Measurements from ENCODE around the gene ZNF862. TPM values are rescaled to one million over a fixed set of nuclear protein-coding genes. Genes with fewer than 3 reads are reported as not detected.
"Not testable (repeated sequence)": the region's sequence is repeated elsewhere in the genome, so short reads cannot be mapped to it uniquely, and the experiment has no call there.

ZNF862 gene
- total RNA-seq, 1 experiment from 2014 or later = 17.7 TPM

GRCh38 chr7:149884541-149884940 is 46.4 kb downstream of the ZNF862 start:
- H3K27ac Mint-ChIP-seq (ENCODE audit: unreplicated experiment) = no peak overlapping the region
- intact Hi-C loops (cut with micrococcal nuclease; ENCODE audit: unreplicated experiment) = no loop called here
- H3K27me3 Mint-ChIP-seq (ENCODE audit: unreplicated experiment) = no peaks in the 10 kb centered on the region
- peaks cover 14% of the 10 kb centered on the region for H3K4me1 Mint-ChIP-seq (ENCODE audit: low read depth, unreplicated experiment)
- no peaks in the 10 kb centered on the region for H3K36me3 Mint-ChIP-seq (ENCODE audit: insufficient read depth, unreplicated experiment)
- no peaks in the 10 kb centered on the region for H3K9me3 Mint-ChIP-seq (ENCODE audit: low read depth, unreplicated experiment)
- no peak for DNase-seq
- CTCF ChIA-PET = interaction anchor here (0.7 to 0.9 kb wide), 2 partner anchors 222 to 357 kb away, joined by 4 to 5 read pairs; no protein-coding TSS in a partner anchor
- BruUV-seq (replicated peaks) = no TSS peak
- TF ChIP-seq CTCF (IDR thresholded peaks at IDR 0.05; ENCODE audit: unreplicated experiment) = no peak
- H3K4me3 Mint-ChIP-seq (ENCODE audit: low read depth, unreplicated experiment) = no peak overlapping the region

DNA sequence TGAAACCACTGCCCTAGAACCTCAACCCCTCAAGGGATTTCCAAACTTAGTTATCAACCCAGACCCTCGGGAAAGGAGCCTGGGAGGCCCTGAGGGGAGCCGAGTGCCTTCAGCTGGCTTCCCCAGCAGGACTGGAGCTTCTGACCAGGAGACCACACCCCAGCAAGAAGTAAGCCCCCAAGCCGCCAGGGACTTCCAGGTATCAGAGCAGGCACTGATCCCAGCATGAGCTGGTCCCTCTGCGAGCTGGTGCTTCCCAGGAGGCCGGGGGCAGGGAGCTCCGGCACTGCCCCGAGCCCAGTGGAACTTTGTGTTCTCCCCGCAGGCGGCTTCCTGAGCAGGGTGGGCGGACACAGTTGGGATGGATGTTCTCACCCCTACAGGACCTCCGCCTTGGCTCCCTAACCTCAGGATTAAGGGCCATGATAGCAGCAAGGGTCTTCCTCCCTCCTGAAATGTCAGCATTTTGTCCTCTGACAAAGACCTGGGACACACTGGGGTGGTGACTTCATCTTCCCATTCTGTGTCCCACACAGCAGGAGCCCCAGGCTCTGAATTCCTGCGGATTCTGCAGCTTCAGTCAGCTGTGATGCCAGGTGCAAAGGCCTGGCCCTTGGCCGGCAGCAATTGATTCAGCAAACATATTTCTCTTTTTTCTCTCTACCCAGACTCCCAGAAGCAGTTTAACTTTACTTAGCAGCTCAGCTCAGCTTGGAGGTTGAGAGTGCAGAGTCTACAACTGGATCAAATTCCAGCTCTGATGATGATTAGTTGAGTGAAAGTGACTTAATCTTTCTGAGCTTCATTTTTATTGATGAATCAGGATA is 47.2 kb downstream of the ZNF862 start:
- intact Hi-C loops (cut with micrococcal nuclease; ENCODE audit: unreplicated experiment) = no loop called here
- BruUV-seq (replicated peaks) = no TSS peak

GRCh38 chr7:149886018-149886415 is 47.8 kb downstream of the ZNF862 start:
- no peak for TF ChIP-seq CTCF (IDR thresholded peaks at IDR 0.05; ENCODE audit: unreplicated experiment)
- CTCF ChIA-PET = no interaction called here
- Mint-ChIP-seq H3K36me3 (ENCODE audit: insufficient read depth, unreplicated experiment) (no peaks in the 10 kb centered on the region), H3K27me3 (ENCODE audit: unreplicated experiment) (no peaks in the 10 kb centered on the region), H3K4me3 (ENCODE audit: low read depth, unreplicated experiment) (no peak overlapping the region), H3K27ac (ENCODE audit: unreplicated experiment) (no peak overlapping the region), H3K4me1 (ENCODE audit: low read depth, unreplicated experiment) (peaks cover 14% of the 10 kb centered on the region), H3K9me3 (ENCODE audit: low read depth, unreplicated experiment) (no peaks in the 10 kb centered on the region)
- intact Hi-C loops (cut with micrococcal nuclease; ENCODE audit: unreplicated experiment) = no loop called here
- BruUV-seq (replicated peaks) = no TSS peak
- no peak for DNase-seq

More for the DNA sequence above, 47.2 kb downstream of the ZNF862 start:
- Mint-ChIP-seq H3K36me3 (ENCODE audit: insufficient read depth, unreplicated experiment) (no peaks in the 10 kb centered on the region), H3K4me3 (ENCODE audit: low read depth, unreplicated experiment) (no peak overlapping the region), H3K27me3 (ENCODE audit: unreplicated experiment) (no peaks in the 10 kb centered on the region), H3K9me3 (ENCODE audit: low read depth, unreplicated experiment) (no peaks in the 10 kb centered on the region), H3K27ac (ENCODE audit: unreplicated experiment) (no peak overlapping the region), H3K4me1 (ENCODE audit: low read depth, unreplicated experiment) (peaks cover 14% of the 10 kb centered on the region)
- no peak for TF ChIP-seq CTCF (IDR thresholded peaks at IDR 0.05; ENCODE audit: unreplicated experiment)
- CTCF ChIA-PET = no interaction called here
- no peak for DNase-seq

GRCh38 chr7:149887311-149887710 is 49.1 kb downstream of the ZNF862 start:
- no peak for TF ChIP-seq CTCF (IDR thresholded peaks at IDR 0.05; ENCODE audit: unreplicated experiment)
- H3K27me3 Mint-ChIP-seq (ENCODE audit: unreplicated experiment) = no peaks in the 10 kb centered on the region
- H3K4me3 Mint-ChIP-seq (ENCODE audit: low read depth, unreplicated experiment) = no peak overlapping the region
- CTCF ChIA-PET = no interaction called here
- no peak for DNase-seq
- intact Hi-C loops (cut with micrococcal nuclease; ENCODE audit: unreplicated experiment) = no loop called here
- no peaks in the 10 kb centered on the region for H3K9me3 Mint-ChIP-seq (ENCODE audit: low read depth, unreplicated experiment)
- no peak overlapping the region for H3K27ac Mint-ChIP-seq (ENCODE audit: unreplicated experiment)
- H3K36me3 Mint-ChIP-seq (ENCODE audit: insufficient read depth, unreplicated experiment) = no peaks in the 10 kb centered on the region
- peaks cover 14% of the 10 kb centered on the region for H3K4me1 Mint-ChIP-seq (ENCODE audit: low read depth, unreplicated experiment)
- no TSS peak for BruUV-seq (replicated peaks)

GRCh38 chr7:149890715-149891114 is 52.5 kb downstream of the ZNF862 start:
- H3K4me1 Mint-ChIP-seq (ENCODE audit: low read depth, unreplicated experiment); H3K9me3 Mint-ChIP-seq (ENCODE audit: low read depth, unreplicated experiment); intact Hi-C loops (cut with micrococcal nuclease; ENCODE audit: unreplicated experiment); H3K27me3 Mint-ChIP-seq (ENCODE audit: unreplicated experiment); CTCF ChIA-PET; BruUV-seq (replicated peaks); H3K36me3 Mint-ChIP-seq (ENCODE audit: insufficient read depth, unreplicated experiment); DNase-seq; H3K27ac Mint-ChIP-seq (ENCODE audit: unreplicated experiment); H3K4me3 Mint-ChIP-seq (ENCODE audit: low read depth, unreplicated experiment): not testable (repeated sequence)

GRCh38 chr7:149894957-149895356 is 56.8 kb downstream of the ZNF862 start:
- H3K27me3 Mint-ChIP-seq (ENCODE audit: unreplicated experiment); CTCF ChIA-PET; BruUV-seq (replicated peaks); H3K4me3 Mint-ChIP-seq (ENCODE audit: low read depth, unreplicated experiment); DNase-seq; H3K9me3 Mint-ChIP-seq (ENCODE audit: low read depth, unreplicated experiment); H3K4me1 Mint-ChIP-seq (ENCODE audit: low read depth, unreplicated experiment); H3K27ac Mint-ChIP-seq (ENCODE audit: unreplicated experiment); intact Hi-C loops (cut with micrococcal nuclease; ENCODE audit: unreplicated experiment); H3K36me3 Mint-ChIP-seq (ENCODE audit: insufficient read depth, unreplicated experiment): not testable (repeated sequence)

GRCh38 chr7:149907776-149908376 is 69.7 kb downstream of the ZNF862 start:
- H3K27ac Mint-ChIP-seq (ENCODE audit: unreplicated experiment); H3K36me3 Mint-ChIP-seq (ENCODE audit: insufficient read depth, unreplicated experiment); DNase-seq; BruUV-seq (replicated peaks); H3K4me3 Mint-ChIP-seq (ENCODE audit: low read depth, unreplicated experiment); H3K9me3 Mint-ChIP-seq (ENCODE audit: low read depth, unreplicated experiment); intact Hi-C loops (cut with micrococcal nuclease; ENCODE audit: unreplicated experiment); H3K27me3 Mint-ChIP-seq (ENCODE audit: unreplicated experiment); H3K4me1 Mint-ChIP-seq (ENCODE audit: low read depth, unreplicated experiment): not testable (repeated sequence)
- CTCF ChIA-PET = interaction anchor here (0.6 kb wide), 1 partner anchor 73 kb away, joined by 3 read pairs; no protein-coding TSS in a partner anchor

Data from Calu3 (cell line).